Medulla oblongata (tissue), 1 donor: ENCODE data around the gene NCOR2.

Experiments used
- DNase-seq: peaks from one replicate; pipeline ENCODE4 v3.0.0-alpha.2; 2015; ENCODE audit errors: extremely low spot score

NCOR2 gene

DNA sequence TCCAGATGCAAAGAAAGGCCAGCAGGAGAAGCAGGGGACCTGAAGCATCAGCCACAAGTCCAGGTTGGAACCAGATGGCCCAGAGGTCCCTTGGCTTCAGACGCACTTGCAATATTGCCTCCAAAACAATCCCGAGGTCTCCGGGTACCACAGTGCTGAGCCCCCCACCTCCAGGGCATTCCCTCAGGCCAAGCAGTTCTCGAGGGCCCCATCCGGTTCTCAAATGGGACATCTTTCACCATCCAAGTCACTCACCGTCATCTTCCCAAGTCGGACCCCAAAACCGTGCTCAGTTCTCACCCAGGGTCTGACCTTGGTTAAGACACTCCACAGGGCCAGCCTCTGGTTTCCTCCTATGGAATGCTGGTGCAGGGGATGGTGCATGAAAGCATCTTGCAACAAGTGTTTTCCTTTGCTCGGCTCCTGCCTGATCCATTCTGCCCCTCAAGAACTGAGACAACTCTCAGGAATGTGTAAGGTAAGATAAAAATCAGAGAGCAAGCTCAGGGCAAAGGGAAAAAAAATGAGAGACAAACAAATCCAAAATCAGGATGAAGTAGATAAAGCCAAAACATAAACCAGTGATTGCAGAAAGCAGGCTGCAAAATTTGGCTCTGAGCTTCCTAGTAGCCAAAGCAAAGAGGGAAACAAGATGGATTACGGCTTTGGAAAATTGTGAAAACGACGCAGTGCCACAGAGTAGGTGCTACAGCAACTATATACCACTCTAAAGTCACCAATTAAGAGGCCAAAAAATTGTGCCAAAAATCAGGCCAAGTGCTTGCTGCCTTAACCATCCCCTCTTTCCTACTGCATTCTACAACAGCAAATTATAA lies 8.0 kb downstream of the NCOR2 start:
- DNase-seq, result no peak

- DNase-seq, result no peak
Observed at GRCh38 chr12:124558313-124558712, 9.1 kb downstream of the NCOR2 start.

DNA sequence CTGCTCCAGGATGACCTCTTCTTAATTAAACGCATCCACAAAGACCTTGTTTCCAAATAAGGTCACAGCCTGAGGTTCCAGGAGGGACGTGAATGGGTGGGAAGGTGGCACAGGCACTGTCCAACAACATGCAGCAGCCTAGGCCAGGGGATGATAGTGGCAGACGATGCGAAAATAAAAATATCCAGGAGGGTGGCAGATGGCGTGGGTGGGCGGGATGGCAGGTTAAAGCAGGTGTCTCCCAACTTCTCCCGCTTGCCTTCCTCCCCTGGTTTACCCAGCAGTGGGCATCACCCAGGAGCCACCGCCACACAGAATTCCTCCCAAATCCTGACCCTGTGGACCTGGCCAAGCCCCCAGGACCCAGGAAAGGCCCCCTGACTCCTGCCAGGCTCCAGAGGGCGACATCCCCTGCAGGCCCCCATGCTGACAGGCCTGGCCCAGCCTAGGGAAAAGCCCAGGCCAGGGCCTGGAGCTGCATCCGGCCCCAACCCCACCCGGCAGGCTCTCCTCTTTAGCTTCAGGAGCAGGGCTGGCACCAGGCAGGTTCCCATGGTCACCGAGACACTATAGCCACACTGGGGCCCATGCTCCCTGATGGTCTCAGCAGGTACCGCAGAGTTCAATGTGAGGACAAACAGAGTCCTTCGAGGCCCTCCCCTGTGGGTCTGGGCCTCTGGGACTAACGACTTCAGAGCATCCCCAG lies 9.7 kb downstream of the NCOR2 start:
- no peak for DNase-seq

GRCh38 chr12:124556896-124557501 lies 10.4 kb downstream of the NCOR2 start:
- peak; percentile 71 for DNase-seq

GRCh38 chr12:124556074-124556466 lies 11.3 kb downstream of the NCOR2 start:
- DNase-seq, result no peak

GRCh38 chr12:124555168-124556073 lies 12.0 kb downstream of the NCOR2 start:
- DNase-seq, result no peak

- no peak for DNase-seq
Observed at GRCh38 chr12:124554429-124555029, 12.9 kb downstream of the NCOR2 start.

DNA sequence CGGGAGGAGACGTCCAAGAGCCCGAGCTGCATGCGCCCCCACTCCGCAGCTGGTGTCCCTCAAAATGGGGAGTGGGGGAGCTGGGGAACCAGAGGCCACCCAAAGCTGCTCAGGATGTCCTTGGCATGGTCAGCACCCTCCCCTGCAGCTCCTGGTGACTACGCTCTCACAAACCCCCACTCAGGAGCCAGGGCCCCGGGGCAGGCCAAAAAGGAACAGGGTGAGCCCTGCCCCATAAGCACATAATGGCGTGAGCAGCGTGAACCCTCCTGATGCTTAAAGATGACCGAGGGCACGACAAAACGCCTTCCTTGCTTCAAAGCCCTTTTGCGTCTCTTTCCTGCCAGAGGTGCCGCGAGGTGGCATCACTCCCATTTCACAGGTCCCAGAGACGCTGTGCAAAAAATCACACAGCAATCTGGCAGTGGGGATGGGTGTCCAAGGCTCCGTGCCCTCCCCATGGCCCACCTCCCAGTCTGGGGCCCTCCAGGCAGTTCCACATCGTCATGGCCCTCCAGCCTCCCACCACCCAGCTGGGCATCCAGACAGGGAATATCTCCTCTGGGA lies 13.5 kb downstream of the NCOR2 start:
- no peak for DNase-seq

GRCh38 chr12:124551268-124552144 lies 15.9 kb downstream of the NCOR2 start:
- DNase-seq, result peak; percentile 70

DNA sequence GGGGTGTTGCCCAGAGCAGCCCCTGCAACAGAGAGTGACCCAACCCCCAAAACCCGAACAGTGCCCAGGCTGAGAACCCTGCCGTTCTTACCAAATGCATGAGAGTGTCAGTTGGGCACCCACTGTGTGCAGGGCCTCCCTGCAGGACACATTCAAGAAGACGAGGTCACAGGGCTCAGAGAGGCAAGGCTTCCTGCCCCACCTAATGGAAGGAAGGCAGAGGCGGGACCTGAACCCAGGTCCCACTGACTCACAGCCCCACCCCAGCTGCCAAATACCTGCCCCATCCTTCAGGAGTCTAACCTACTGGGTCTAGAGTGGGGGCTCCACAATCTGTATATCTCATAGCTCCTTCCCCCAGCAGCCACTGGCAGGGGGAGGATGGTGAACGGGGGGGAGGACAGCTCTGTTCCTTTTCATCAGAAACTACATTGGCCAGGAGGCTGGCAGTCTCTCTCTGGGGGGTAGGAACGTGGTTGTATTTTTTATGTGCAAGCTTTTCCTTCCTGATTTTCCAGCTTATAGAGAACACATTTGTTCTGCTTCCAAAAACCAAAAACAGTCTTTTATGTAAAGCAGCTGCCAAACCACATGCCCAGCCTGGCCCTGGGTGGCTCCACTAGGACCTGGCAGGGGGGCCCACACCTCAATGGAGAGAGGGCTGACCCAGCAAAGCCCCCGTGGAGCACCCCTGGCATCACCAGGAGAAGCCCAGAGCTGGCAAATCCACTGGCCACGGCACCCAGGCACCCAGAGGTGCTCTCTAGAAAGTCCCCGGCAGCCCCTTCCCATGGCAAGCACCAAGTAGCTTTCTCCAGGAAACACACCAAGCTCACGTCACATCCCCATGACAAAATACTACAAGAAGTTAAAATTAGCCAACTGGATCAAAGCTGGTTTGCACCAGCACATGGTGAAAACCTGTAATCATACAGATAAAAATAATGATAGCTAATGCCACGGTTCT lies 17.0 kb downstream of the NCOR2 start:
- peak; percentile 65 for DNase-seq

GRCh38 chr12:124549629-124550028 lies 17.8 kb downstream of the NCOR2 start:
- no peak for DNase-seq

DNA sequence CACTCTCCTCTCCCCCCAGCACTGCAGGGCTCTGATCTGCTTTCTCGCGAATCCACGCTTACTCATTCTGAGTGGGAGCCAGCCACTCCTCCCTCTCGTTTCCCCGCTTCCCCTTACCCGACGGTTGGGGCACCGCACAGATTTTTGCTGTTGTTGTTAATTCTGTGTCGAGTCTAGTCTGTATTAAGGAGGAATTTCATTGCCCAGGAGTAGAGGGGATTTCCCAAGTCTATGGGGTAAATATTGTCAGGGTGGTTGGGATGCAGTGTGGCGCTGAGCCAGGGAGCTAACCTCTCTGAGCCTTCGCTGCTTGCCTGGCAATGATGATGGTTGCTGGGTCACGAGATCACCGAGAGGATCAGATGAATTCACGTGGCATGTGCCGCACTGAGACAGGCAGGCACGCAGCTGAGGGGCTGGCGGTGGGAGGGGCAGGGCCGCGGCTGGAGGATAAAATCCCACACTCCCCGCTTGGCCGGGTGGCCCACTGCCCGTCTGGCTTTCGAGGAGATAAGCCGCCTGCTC lies 18.5 kb downstream of the NCOR2 start:
- DNase-seq, result no peak

GRCh38 chr12:124547626-124548025 lies 19.8 kb downstream of the NCOR2 start:
- DNase-seq, result no peak

DNA sequence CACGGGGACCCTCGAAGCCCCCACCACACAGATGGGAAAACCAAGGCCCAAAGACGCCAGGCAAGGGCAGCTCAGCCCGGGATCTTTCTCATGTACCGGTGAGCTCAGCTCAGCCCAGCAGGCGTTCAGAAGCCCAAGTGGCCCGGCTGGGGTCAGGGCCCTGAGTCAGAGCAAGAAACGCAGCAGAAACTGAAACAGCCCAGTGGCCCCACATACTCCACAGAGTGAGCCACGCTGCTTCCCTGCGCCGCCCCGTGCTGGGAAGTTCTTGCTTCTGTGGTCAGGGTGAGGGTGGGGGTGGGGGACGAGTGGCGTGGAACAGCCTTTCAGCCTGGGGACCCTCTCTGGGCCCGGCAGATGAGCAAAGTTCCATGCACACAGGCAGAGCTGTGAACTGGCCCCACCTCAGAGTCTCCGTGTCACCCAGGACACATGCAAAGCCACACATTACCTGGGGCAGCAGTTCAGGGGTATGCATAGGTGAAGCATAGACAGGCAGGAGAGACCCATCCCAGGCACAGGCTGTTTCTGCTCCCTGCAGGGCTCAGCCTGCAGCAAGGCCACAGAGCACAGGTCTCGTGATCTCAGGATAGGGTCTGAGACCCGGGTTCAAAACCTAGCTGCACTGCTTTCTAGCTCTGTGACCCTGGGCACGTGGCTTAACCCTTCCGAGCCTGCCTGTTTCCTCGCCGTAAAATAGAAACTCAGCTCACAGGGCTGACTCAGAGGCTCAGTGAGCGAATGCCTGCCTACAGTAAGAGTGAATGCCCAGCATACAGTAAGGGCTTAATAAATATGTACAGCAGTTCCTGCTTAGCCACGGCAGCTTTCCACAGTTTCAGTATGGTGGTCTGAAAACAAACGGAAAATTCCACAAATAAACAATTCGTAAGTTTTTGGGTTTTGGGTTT lies 21.6 kb downstream of the NCOR2 start:
- DNase-seq, result no peak

DNA sequence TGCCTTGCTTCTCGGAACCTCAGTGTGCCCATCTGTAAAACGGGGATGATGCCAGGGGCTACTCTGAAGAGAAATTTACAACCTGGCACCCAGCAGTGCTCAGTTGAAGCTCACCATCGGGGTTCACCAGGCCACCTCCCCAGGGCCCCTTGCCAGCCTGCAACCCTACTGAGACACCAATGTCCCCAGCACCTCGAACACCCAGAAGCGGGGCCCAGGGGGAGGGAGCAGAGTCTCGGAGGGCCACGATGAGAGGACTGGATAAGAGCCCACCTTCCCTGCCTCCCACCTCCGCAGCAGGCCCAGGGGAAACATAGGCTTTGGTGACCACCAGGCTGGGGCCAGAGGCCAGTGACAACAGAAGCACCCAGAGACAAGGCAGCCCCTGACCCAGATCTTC lies 22.4 kb downstream of the NCOR2 start:
- no peak for DNase-seq

DNA sequence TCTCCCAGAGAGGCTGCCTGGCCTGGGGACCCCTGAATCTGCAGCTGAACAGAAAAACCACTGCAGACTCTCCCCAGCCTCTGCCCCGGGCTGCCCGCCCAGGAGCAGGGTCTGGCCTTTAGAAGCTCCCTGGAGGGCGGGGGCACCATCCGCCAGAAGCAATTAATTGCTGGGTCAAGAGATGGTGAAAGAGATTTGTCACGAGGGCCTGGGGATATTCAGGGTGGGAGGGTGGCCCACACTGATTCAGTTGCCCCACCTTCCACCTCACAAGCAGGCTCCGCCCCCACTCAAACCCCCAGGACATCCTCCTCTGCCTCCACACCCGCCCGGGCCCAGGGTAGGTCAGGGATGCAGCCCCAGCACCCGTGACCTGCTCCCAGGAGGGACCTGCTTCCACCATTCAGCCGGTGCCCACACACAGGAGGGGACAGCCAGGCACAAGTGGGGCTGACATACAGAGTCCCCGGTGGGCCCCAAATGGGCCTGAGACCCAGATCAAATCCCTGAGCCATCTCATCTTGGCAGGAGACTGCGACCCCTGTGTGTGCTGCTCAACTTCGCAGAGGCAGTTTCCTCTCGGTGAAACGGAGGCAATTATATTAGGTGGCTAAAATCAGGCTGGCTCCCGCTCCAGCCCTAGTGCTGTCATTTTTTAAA lies 23.0 kb downstream of the NCOR2 start:
- no peak for DNase-seq
